Hepatic stellate cell (primary cell): ENCODE data around the gene CSMD2.

ENCODE experiments used
- DNase-seq: peaks from one replicate; pipeline ENCODE4 v3.0.0; 2011; ENCODE audit warnings: low spot score

Gene CSMD2

GRCh38 chr1:33899746-33900145 is 265.3 kb downstream of the CSMD2 start:
- no peak for DNase-seq

GRCh38 chr1:33898881-33899280 is 266.1 kb downstream of the CSMD2 start:
- DNase-seq, result no peak

GRCh38 chr1:33898406-33898805 is 266.6 kb downstream of the CSMD2 start:
- no peak for DNase-seq

GRCh38 chr1:33897092-33897725 is 267.8 kb downstream of the CSMD2 start:
- DNase-seq, result no peak

- no peak for DNase-seq
Measured at GRCh38 chr1:33895976-33896375, 269.1 kb downstream of the CSMD2 start.

- DNase-seq, result no peak
Measured at GRCh38 chr1:33895396-33895795, 269.6 kb downstream of the CSMD2 start.

GRCh38 chr1:33893147-33893830 is 271.7 kb downstream of the CSMD2 start:
- DNase-seq, result no peak

- no peak for DNase-seq
Measured at GRCh38 chr1:33886496-33886895, 278.5 kb downstream of the CSMD2 start.

GRCh38 chr1:33880305-33880704 is 284.7 kb downstream of the CSMD2 start:
- DNase-seq, result no peak

GRCh38 chr1:33878392-33878791 is 286.6 kb downstream of the CSMD2 start:
- DNase-seq, result no peak

GRCh38 chr1:33876970-33877650 is 287.9 kb downstream of the CSMD2 start:
- DNase-seq, result no peak

- DNase-seq, result no peak
Measured at GRCh38 chr1:33875862-33876261, 289.2 kb downstream of the CSMD2 start.

- DNase-seq, result no peak
Measured at GRCh38 chr1:33874636-33875035, 290.4 kb downstream of the CSMD2 start.

GRCh38 chr1:33872683-33873082 is 292.3 kb downstream of the CSMD2 start:
- DNase-seq, result no peak

- DNase-seq, result no peak
Measured at GRCh38 chr1:33872275-33872674, 292.8 kb downstream of the CSMD2 start.

GRCh38 chr1:33867684-33868083 is 297.3 kb downstream of the CSMD2 start:
- no peak for DNase-seq

GRCh38 chr1:33866281-33866680 is 298.7 kb downstream of the CSMD2 start:
- no peak for DNase-seq

GRCh38 chr1:33864460-33865389 is 300.3 kb downstream of the CSMD2 start:
- no peak for DNase-seq

- DNase-seq, result no peak
Measured at GRCh38 chr1:33863779-33864178, 301.3 kb downstream of the CSMD2 start, which contains the start of gene HMGB4. Gene HMGB4, plus strand, starts transcription at chr1:33864079. Its CDS starts 113 bp downstream, at chr1:33864192.

- DNase-seq, result no peak
Measured at GRCh38 chr1:33860671-33861070, 304.4 kb downstream of the CSMD2 start.

- no peak for DNase-seq
Measured at GRCh38 chr1:33854091-33854490, 310.9 kb downstream of the CSMD2 start.

- no peak for DNase-seq
Measured at GRCh38 chr1:33853431-33853830, 311.6 kb downstream of the CSMD2 start.
